GM21737 (cell line): ENCODE results near the gene DEUP1.
"Not testable (repeated sequence)": the region's sequence is repeated elsewhere in the genome, so short reads cannot be mapped to it uniquely, and the experiment has no call there.

Experiments
- ATAC-seq: cut with Tn5 transposase; IDR thresholded peaks from one replicate; pipeline ENCODE4 v1.9.1; 2021; ENCODE audit warnings: mild to moderate bottlenecking, moderate library complexity; ENCODE audit not compliant: unreplicated experiment

The DEUP1 gene

GRCh38 chr11:93330446-93330984 is at the start of gene DEUP1:
TSS of gene DEUP1 (plus strand) at chr11:93330742. CDS start at chr11:93332260, 1,518 bp downstream.
- ATAC-seq = no peak

- no peak for ATAC-seq
These were observed 45.1 kb upstream of the DEUP1 start for GRCh38 chr11:93285430-93285829.

- ATAC-seq = no peak
These were observed 43.1 kb upstream of the DEUP1 start for GRCh38 chr11:93287434-93287833.

- no peak for ATAC-seq
These were observed 42.5 kb upstream of the DEUP1 start for GRCh38 chr11:93288079-93288478.

GRCh38 chr11:93288767-93289166 is 41.8 kb upstream of the DEUP1 start:
- ATAC-seq = no peak

- ATAC-seq = no peak
These were observed 40.6 kb upstream of the DEUP1 start for GRCh38 chr11:93289782-93290463.

- no peak for ATAC-seq
These were observed 39.4 kb upstream of the DEUP1 start for GRCh38 chr11:93291110-93291509.

GRCh38 chr11:93291898-93292297 is 38.6 kb upstream of the DEUP1 start:
- ATAC-seq = no peak

- no peak for ATAC-seq
These were observed 34.5 kb upstream of the DEUP1 start for GRCh38 chr11:93295921-93296575.

- no peak for ATAC-seq
These were observed 26.9 kb upstream of the DEUP1 start for GRCh38 chr11:93303689-93304088.

GRCh38 chr11:93314399-93314798 is 16.1 kb upstream of the DEUP1 start:
- ATAC-seq = not testable (repeated sequence)

GRCh38 chr11:93319224-93319839 is 11.2 kb upstream of the DEUP1 start:
- no peak for ATAC-seq

GRCh38 chr11:93320230-93320629 is 10.3 kb upstream of the DEUP1 start:
- no peak for ATAC-seq

- ATAC-seq = no peak
These were observed 8.3 kb upstream of the DEUP1 start for GRCh38 chr11:93322207-93322606.

GRCh38 chr11:93323747-93324146 is 6.8 kb upstream of the DEUP1 start:
- no peak for ATAC-seq

- ATAC-seq = no peak
These were observed 6.0 kb upstream of the DEUP1 start for GRCh38 chr11:93324500-93324899.

- ATAC-seq = no peak
These were observed 3.9 kb upstream of the DEUP1 start for GRCh38 chr11:93326681-93327080.

- no peak for ATAC-seq
These were observed 551 bp upstream of the DEUP1 start for GRCh38 chr11:93329936-93330445.

GRCh38 chr11:93340223-93340622 is 9.7 kb downstream of the DEUP1 start:
- no peak for ATAC-seq

GRCh38 chr11:93344855-93345333 is 14.4 kb downstream of the DEUP1 start:
- no peak for ATAC-seq

- ATAC-seq = no peak
These were observed 18.4 kb downstream of the DEUP1 start for GRCh38 chr11:93348930-93349329.

- no peak for ATAC-seq
These were observed 20.3 kb downstream of the DEUP1 start for GRCh38 chr11:93350835-93351234.
